OCI-M1 (cell line): ENCODE results near the gene SASH1.

Experiments
- DNase-seq: peaks from one replicate; lab custom pipeline; 2025; lab: John Stamatoyannopoulos, UW

The SASH1 gene

DNA sequence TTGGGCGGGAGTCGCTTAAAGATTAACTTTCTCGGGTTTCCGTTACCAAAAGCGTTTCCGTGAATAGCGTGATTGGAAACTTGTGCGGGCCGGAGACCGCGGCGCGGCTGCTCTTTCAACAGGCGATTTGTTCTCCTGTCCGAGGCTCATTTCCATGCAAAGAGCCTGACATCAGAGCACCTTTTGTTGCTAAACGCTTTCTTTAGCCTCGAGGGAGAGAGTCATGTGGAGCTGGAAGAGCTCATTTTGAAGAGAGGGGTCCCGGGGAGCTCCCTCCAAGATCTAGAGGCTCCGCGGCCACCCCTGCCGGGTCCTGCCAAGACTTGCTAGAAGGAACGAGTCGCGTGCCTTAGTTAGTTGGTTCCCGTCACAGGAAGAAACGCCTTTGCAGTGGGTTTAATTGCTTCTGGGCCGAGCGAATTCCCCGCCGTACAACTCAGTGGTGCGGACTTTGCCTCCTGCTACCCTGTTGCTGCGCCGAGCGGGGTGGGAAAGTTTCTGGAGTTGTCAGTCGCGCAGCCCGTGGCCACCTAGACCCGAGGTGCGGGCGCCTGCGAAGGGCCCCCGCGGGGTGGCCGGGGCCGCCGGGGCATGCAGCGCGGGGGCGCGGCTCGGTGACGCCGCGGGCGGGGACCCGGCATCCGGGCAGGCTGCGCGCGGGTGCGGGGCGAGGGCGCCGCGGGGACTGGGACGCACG lies at the start of gene SASH1:
TSS of gene SASH1 (plus strand) at position 489 of the 697 bp plus-strand sequence. CDS start 230 bp downstream, outside the sequence.
- DNase-seq = no peak

DNA sequence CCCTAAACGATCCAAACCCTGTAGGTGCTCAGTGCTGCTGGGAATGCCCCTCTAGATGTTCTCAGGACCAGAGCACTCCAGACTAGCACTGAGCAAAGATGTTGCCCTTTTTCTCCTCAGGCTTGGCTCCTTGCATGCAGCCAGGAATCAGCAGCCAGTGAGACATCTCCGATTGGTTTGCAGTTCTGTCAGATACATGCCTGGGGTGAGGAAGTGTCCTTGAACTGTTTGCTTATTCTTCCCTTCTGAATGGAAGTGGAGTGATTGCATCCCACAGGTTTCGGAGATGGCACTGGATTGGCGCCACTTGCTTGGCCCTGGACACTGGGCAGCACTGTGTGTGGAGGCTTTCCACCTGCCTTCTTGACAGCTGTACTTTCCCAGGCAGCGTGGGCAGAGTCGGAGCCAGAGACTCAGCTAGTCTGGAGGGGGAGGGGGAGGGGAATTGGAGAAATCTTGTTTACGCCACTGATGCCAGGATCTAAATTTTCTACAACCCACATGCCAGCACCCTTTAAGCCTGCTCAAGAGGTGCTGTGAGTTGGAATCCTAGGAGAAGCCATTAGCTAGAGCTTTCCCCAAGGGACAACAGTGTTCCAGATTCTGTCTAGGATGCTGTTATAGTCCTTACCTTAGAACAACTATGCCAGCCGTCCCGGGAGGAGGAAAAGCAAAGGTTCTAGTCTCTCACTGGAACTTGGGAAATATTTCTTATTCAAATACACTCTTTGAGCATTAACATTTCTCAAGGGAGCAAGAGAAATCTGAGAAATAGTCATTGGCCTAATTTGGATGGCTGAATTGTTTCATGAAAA lies 49.2 kb upstream of the SASH1 start:
- DNase-seq = no peak

DNA sequence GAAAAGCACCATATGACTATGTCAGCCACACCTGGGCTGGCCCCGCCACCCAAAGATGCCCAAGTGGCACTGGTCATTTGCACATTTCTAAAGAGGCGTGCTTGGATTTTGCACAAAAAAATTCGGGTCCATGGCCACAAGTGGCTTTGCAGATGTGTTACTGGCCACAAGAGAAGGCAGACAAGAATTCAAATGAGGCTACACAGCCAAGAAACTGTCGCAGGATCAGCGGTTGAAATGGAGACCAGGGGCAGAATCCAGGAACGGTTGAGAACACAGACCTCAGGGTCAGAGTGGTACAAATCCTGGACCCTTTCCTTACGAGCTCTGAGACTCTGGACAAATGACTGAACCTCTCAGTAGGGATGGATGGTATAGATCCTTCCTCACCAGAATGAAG lies 48.6 kb upstream of the SASH1 start:
- DNase-seq = no peak

DNA sequence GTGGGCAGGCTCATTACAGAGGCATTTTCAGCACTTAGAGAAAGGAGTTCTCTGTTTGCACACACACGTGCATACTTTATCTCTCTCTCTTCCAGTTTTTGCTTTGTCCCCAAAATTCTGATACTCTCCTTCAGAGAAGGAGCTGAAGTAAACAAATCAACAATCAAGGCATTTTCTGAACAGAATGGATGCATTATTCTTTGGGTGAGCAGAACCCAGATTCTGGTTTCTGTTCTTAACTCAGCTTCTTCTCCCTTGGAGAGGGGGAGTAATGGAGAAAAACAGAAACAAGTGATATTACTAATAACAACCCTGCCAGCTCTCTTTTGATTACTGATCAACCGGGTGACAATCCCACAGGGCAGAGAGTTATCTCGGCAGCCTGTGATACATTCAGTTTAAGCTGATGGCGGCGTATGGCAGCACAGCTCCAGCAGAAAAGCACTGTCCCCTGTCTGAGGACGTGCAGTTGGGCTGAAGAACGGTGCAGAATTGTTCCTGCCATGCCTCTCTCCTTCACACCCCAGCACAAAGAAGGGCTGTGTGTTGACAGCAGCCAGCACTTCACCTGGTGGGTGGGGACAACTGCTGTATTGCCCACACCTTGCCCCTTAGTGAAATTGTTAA lies 47.3 kb upstream of the SASH1 start:
- DNase-seq = no peak

DNA sequence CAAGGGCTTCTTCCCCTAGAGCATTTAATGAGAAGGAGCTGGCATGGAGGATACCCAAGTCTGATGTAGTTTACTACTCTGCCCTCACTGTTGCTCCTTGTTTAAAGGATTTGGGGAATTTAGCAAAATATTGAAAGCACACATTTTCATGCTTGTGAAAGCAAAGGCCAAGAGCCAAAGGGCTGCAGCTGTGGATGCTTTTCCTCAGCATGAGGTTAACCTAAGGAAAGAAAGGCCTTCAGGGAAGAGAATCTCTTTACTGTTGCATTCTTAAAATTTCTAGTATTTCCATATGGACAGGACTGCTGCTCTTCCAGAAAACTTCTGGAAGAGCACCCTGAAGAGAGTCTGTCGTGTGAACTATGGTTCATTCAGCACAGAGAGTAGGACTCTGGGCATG lies 45.9 kb upstream of the SASH1 start:
- no peak for DNase-seq

DNA sequence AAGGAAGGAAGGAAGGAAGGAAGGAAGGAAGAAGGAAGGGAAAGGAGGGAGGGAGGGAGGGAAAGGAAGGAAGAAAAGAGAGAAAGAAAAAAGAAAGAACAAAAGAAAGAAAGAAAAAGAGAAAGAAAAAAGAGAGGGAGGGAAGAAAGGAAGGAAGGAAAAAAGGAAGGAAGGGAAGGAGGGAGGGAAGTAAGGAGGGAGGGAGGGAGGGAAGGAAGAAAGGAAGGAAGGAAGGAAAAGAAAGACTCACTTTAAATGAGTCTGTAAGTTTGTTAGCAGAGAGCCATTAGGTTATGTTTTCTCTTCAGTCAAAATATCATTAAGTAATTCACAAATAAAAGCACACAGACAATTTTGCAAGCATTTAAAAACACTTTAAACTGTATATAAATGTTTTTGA lies 44.0 kb upstream of the SASH1 start:
- DNase-seq = no peak

DNA sequence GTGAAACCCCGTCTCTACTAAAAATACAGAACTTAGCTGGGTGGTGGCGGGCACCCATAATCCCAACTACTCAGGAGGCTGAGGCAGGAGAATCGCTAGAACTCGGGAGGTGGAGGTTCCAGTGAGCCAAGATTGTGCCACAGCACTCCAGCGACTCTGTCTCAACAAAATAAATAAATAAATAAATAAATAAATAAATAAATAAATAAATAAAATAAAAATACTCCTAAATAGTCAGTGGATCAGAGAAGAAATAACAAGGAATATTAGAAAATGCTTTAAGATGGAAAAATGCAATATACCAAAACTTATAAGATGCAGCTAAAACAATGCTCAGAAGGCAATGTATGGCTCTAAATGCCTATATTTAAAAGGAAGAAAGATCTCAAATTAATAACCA lies 39.0 kb upstream of the SASH1 start:
- no peak for DNase-seq

DNA sequence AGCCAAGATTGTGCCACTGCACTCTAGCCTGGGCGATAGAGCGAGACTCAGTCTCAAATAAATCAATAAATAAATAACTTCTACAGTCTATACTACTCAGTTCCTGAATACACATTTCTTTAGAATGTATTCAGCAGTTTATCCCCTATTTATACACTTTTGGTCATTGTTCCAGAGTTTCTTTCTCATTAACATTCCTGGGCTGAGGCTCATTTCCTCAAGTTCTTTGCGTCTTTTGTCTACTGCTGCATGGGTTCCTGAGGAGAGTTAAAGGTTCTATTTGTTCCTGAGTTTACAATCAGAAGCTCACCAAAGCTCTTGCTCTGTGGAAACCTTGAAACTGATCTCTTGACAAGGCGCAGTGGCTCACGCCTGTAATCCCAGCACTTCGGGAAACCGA lies 37.7 kb upstream of the SASH1 start:
- no peak for DNase-seq

DNA sequence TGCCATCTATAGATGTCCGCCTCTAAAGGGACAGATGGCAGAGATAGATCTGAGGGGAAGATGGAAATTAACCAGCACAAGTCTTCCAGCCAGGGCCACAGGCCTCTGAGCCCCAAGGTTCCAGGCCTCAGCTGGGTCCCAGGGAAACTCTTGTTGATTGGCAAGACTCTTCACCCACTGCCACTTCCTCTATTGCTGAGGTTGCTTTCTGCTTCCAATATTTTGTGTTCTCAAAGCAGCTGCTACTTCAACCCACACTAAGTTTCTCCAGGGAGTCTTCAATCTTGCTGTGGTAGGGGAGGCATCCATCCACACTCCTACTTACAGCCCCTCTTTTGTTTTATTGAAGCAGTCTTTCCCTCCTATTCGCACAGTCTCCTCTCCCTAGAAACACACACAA lies 36.4 kb upstream of the SASH1 start:
- DNase-seq = no peak

DNA sequence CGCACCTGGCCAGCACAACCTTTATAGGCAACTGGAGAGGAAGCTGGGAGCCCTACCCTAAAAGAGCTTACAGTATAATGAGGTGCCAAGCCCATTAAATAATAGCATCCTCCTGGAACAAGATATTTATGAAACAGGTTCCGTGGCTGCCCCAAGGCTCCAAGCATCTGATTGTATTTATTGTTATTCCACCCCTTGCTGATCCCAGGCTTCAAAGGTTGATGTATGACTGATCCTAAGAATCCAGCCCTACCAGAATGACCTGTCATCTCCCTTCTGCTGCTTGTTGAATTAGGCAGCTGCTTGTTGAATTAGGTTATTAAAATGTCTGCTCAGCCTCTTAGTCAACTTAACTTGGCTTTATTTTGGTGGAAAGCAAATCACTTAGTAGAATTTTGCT lies 35.2 kb upstream of the SASH1 start:
- DNase-seq = no peak

DNA sequence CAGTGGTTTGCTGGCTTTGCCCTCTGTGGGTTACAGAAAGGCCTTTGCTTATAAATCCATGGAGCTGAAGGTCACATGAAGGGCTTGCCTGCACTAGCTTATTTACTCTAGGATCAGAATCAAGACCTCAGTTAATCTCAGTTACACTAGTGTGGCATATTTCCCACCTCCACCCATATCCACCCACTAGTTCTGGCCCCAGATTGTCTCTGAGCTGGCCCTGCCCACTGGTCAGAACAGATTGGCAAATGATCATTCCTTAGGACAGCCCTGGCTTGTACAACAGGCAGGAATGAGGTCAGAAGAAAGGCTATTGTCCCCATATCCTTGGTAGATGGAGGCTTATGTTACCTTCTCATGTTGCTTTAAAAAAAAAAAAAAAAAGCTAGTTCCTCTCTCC lies 33.3 kb upstream of the SASH1 start:
- DNase-seq = no peak

DNA sequence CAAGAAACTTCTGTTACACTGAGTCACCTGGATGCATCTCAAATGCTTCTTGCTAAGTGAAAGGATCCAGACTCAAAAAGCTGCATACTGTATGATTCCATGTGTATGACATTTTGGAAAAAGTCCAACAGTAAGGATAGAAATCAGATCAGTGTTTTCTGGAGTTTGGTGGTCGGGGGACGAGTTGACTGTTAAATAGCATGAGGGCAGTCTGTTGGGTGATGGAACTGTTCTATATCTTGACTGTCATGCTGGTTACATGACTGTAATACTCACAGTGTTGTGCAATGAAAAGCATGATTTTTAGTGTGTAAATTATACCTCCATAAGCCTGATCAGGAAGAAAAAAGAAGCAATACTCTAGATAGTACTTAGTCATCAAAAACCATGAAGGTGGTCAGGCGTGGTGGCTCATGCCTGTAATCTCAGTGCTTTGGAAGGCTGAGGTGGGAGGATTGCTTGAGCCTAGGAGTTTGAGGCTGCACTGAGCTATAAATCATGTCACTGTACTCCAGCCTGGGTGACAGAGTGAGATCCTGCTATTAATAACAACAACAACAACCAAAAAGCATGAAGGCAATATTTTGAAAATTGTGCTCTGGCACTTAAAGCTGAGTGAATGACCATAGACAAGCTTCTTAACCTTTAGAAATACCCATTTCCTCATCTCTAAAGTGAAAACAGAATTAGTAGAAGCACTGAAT lies 30.5 kb upstream of the SASH1 start:
- no peak for DNase-seq

DNA sequence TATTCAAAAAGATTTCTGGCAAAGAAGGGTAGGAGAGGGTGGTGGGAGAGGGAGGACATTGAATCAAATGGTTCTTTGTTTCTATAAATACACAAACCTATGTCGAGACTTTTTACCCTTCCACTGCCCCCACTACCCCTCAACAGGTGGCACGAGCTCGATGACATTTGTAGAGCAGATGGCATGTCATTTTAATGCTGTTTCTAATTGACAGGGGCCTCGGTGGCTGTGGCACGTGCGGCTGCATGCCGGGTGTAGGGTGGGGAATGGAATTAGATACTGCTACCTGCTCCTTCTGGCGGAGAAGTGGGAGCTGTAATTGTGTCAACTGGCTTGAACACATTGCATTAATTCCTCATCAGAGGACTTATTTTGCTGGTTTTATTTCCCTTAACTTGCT lies 29.1 kb upstream of the SASH1 start:
- DNase-seq = no peak

DNA sequence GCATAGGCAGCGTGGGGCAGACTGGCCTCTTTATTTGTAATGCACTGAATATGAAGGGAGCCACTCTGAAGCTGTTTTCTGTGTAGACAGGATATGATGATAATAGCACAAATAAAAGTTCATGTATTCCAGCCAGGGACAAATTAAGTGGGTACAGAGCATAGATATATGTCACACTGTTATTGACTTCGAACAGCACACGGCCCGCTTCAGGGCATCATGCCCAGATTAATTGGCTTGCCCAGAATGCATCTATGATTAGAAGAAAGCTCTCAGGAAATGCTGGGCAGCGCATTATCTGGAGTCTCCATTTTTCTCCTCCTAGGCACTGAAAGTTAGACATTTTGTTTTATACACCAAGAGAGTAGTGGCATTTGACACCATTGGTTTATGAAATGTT lies 26.3 kb upstream of the SASH1 start:
- no peak for DNase-seq

DNA sequence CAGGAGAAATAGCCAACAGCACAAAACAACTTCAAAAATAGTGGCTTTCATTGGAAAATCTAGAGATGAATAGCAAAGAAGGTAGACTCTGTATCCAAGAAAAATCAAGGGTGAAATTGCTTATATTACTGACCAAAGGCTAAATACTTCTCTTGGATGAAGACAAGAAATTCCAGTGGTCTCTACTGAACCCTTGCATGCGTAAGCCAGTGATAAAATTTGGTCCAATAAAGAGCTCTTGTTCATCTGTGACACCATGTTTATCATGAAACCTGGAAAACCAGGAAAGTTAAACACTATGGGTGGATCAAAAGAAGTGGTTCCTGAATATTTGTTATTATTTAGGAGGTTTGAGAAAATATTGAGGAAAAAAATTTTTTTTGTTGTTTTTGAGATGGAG lies 25.6 kb upstream of the SASH1 start:
- no peak for DNase-seq

DNA sequence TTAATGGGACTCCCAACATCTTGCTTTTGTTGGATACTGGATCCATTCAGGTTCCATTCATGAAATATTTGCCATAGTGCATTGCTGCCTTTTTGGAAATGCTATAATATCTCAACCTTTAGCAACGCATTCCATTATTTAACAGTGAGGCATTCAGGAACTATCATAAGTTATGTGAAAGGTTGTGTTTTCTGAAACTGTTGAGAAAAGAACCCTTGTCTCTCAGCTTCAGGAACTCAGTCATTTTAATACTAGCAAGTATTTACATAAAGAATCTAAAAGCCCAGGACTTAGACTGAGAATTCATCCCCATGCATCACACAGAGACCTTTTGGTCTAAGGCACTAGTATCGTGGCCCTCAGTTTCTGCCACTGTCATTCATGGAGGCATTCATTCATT lies 24.9 kb upstream of the SASH1 start:
- DNase-seq = no peak

DNA sequence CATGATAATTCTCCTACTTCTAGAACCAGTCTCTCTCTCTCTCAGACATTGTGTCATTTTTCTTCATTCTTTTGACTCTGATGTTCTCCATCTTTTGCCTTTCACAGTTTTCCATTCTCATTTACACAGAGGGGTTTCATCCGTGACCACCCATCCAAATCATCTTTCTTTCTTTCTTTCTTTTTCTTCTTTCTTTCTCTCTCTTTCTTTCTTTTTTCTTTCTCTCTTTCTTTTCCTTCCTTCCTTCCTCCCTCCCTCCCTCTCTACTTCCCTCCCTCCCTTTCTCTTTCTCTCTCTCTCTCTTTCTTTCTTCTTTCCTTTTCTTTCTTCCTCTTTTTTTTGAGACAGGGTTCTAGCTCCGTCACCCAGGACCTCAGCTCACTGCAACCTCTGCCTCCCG lies 19.9 kb upstream of the SASH1 start:
- no peak for DNase-seq

DNA sequence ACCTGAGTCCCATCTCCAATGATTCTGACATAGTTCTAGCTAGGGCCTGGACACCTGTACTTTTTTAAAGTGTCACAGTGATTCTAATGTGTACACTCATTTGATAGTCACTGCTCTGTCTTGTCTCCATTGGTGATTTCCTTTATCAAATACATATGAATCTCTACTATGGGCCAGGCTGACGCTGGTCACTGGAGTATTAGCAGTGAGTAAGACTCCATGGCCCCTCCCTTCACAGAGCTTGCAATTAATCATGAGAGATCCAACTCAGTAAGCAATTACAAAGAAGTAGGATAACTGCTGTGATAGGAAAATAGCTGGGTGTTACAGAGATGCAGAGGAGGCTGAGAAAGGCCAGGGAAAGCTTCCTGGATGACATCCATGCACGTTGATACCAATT lies 19.3 kb upstream of the SASH1 start:
- DNase-seq = no peak

DNA sequence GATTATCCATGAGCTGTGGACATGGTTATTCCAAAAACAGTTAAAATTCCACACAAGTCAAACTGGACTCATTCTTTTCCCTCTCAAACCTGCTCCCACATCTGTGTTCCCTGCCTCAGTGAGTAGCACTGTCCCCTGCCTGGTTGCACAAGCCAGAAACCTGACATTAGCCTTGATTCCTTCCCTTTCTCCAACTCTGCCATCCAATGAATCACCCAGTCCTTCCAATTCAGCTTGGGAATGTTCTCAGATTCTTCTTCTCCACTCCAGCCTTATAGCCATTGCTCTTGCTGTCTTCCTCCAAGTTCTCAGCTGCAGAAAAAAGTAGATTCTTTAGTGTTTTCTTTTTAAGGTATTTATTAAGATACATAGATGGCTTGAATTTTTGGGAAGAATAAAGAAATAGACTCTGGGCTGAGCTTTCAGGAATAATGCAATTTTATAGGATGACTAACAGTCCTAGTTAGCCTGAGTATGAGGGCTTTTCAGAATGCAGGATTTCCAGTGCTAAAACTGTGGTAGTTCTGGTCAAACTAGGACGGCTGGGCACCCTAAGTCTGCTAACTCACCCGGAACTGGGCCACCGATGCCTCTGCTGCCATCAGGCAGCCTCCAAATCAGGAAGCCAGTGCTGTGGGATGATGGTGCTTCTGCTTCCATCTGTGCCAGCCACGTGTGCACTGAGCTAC lies 18.2 kb upstream of the SASH1 start:
- no peak for DNase-seq

DNA sequence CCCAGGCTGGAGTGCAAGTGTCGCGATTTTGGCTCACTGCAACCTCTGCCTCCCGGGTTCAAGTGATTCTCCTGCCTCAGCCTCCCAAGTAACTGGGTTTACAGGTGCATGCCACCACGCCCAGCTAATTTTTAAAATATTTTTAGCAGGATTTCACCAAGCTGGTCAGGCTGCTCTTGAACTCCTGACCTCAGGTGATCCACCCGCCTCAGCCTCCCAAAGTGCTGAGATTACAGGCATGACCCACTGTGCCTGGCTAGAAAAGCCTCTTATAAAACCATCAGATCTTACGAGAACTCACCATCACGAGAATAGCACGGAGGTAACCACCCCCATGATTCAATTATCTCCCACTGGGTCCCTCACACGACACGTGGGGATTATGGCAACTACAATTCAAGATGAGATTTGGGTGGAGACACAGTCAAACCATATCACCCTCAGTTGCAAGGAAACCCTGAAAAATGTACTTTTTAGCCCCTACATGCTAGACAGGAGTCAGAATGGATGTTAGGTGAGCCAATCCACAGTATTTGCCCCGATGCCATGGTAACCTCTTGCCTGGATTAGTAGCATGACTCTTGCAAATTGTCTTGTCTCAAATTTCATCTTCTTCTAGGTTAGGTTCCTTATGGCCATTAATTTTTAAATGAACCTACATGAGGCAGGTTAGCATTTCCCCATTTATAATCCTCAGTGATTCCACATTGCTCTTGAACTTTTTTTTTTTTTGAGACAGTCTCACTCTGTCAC lies 17.1 kb upstream of the SASH1 start:
- DNase-seq = no peak

DNA sequence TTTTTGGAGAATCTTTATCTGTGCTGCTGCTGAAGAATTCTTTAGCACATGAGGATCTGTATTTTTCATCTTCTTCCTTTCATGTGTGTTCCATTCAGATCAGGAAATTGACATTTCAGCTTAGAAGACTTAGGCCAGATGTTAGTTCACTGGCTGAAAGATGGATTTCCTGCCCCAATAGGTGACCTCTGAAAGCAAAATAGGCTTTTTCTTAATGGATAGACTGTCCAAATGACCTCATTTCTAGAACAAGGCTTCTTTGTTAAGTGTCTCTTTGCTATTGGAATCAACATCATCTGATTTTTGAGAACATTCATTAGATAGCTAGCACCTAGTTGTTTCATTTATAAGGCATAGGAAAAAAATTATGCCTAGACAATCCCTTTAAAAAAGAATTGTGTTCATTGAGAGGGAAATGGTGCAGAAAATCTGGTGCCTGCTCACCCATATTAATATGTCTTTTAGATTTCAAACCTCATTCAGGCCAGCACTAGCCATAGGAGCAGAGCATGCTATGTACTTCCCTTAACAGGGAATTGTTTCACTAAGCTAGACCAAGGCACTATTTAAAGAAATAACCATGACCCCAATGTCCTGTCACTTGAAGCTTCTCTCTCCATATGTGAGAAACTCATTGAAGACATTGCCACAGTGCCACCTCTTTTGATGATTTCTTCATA lies 13.6 kb upstream of the SASH1 start:
- no peak for DNase-seq
